HL-60 (cell line): Measurements from ENCODE around the gene SLC2A4RG.

Experiments
- DNase-seq, 2 experiments: peaks; one replicate each; pipeline ENCODE4 v3.0.0-alpha.2; 2010 to 2020; ENCODE audit warnings: low read depth in 1 of 2, low spot score in 1 of 2
- H3K27ac ChIP-seq: fragments of 250-450 bp; sonication (Bioruptor Pico); replicated peaks from 2 replicates; pipeline ENCODE4 v1.5.1; 2020; ENCODE audit warnings: mild to moderate bottlenecking, moderate library complexity
- H3K27me3 ChIP-seq: fragments of 250-450 bp; sonication (Bioruptor Pico); 2 replicates; pipeline ENCODE4 v1.5.1; 2021; ENCODE audit warnings: mild to moderate bottlenecking, moderate library complexity; ENCODE audit not compliant: insufficient read depth, poor library complexity, severe bottlenecking
- H3K4me3 ChIP-seq: replicated peaks from 2 replicates; pipeline ENCODE4 v1.5.1; 2011; ENCODE audit warnings: mild to moderate bottlenecking, control low read depth, low read length; ENCODE audit not compliant: insufficient read depth
- CTCF ChIP-seq: IDR thresholded peaks from one replicate; pipeline ENCODE4 v1.5.1; 2011; ENCODE audit warnings: low read length, control low read depth, inconsistent platforms; ENCODE audit not compliant: insufficient read depth
- GABPA ChIP-seq: IDR thresholded peaks from 2 replicates; pipeline ENCODE4 v1.6.1; 2012; ENCODE audit warnings: low read depth
- POLR2AphosphoS5 ChIP-seq: IDR thresholded peaks from 2 replicates; pipeline ENCODE4 v1.6.1; 2012; ENCODE audit warnings: low read depth
- REST ChIP-seq: IDR thresholded peaks from 2 replicates; pipeline ENCODE4 v1.6.1; 2012; ENCODE audit warnings: low read depth; ENCODE audit not compliant: insufficient replicate concordance
- SPI1 ChIP-seq: IDR thresholded peaks from 2 replicates; pipeline ENCODE4 v1.6.1; 2012; ENCODE audit warnings: low read depth, mild to moderate bottlenecking, borderline replicate concordance

Gene SLC2A4RG

GRCh38 chr20:63693733-63694583 is 45.6 kb upstream of the SLC2A4RG start:
- no peak for TF ChIP-seq GABPA
- TF ChIP-seq POLR2AphosphoS5: no peak; the same call in 1 of the 2 replicates
- no peak for TF ChIP-seq CTCF
- TF ChIP-seq SPI1: no peak
- TF ChIP-seq REST: no peak
- H3K27ac ChIP-seq: no peak overlapping the region
- DNase-seq: no peak
- H3K27me3 ChIP-seq: no peaks in the 10 kb centered on the region
- H3K4me3 ChIP-seq: no peak overlapping the region

GRCh38 chr20:63694584-63695423 is 44.8 kb upstream of the SLC2A4RG start:
- H3K27ac ChIP-seq: no peak overlapping the region
- H3K27me3 ChIP-seq: no peaks in the 10 kb centered on the region
- H3K4me3 ChIP-seq: no peak overlapping the region
- no peak for TF ChIP-seq REST
- no peak for TF ChIP-seq CTCF
- no peak for TF ChIP-seq GABPA
- no peak for TF ChIP-seq SPI1
- TF ChIP-seq POLR2AphosphoS5: no peak
- DNase-seq: no peak

GRCh38 chr20:63695424-63696305 is 43.9 kb upstream of the SLC2A4RG start:
- no peak for DNase-seq
- Histone ChIP-seq H3K27me3 (no peaks in the 10 kb centered on the region), H3K27ac (no peak overlapping the region), H3K4me3 (no peak overlapping the region)
- TF ChIP-seq POLR2AphosphoS5 (peak; percentile 40; the same call in 1 of the 2 replicates), REST (no peak)
